Gastroesophageal sphincter (tissue), 3 donors: ENCODE results near the gene DAPK2.

Experiments
- CTCF ChIP-seq, 4 experiments: fragments of 200-600 bp in 2 of 4; fragments of 450-650 bp in 2 of 4; sonication (generic) in 1 of 4; IDR thresholded peaks; one replicate each; pipeline ENCODE4 v1.5.1; 2017 to 2019; ENCODE audit warnings: antibody characterized with exemption in 4 of 4, mild to moderate bottlenecking in 2 of 4, moderate library complexity in 2 of 4
- EP300 ChIP-seq: sonication (generic); formaldehyde crosslinking; IDR thresholded peaks from one replicate; pipeline ENCODE4 v1.6.1; 2017; ENCODE audit warnings: antibody characterized with exemption, mild to moderate bottlenecking
- POLR2A ChIP-seq, 2 donors: fragments of 450-650 bp; IDR thresholded peaks; one replicate each; pipeline ENCODE4 v1.6.1; 2017; ENCODE audit warnings: antibody characterized with exemption in 2 of 2, mild to moderate bottlenecking in 2 of 2, moderate library complexity in 1 of 2

GRCh38 chr15:64014995-64015394, 31.3 kb downstream of the DAPK2 start:
- no peak for TF ChIP-seq CTCF (IDR thresholded peaks at IDR 0.05)
- no peak for TF ChIP-seq POLR2A (IDR thresholded peaks at IDR 0.05)
- TF ChIP-seq EP300 = no peak
